ENCODE data around the gene TOR1AIP1. TPM values are rescaled to one million over a fixed set of nuclear protein-coding genes. Genes with fewer than 3 reads are reported as not detected.
"Not testable (repeated sequence)": the region's sequence is repeated elsewhere in the genome, so short reads cannot be mapped to it uniquely, and the experiment has no call there.

TOR1AIP1 gene
- total RNA-seq (2014; rRNA removed) (14.8 and 21.3 TPM in 2 replicates), Bru-seq, nascent RNA (percentile 69 among the genes with signal in this experiment), BruChase-seq, experiment 1, labeled RNA remaining after a 6-hour chase (percentile 81 among the genes with signal in this experiment), BruChase-seq, experiment 2, labeled RNA remaining after a 2-hour chase (percentile 70 among the genes with signal in this experiment)
- long read RNA-seq, full-length matches to known transcripts: 24 of 37 reads
- long read RNA-seq, partial matches to known transcripts: 9 of 37 reads
- long read RNA-seq, other reads (novel, unspliced or antisense): 4 of 37 reads

- TF ChIP-seq EZH2 (IDR thresholded peaks at IDR 0.05; ENCODE audit: low read length, unreplicated experiment) (no peak), EZH2phosphoT487 (IDR thresholded peaks at IDR 0.05; ENCODE audit: borderline replicate concordance, low read length) (no peak), CTCF (conservative IDR thresholded peaks at IDR 0.05; ENCODE audit: low read depth, low read length) (no peak)
- Histone ChIP-seq H3K9me3 (ENCODE audit: low read length) (no peaks in the 10 kb centered on the region), H3F3A (ENCODE audit: low read length, unreplicated experiment) (no peaks in the 10 kb centered on the region), H4K20me1 (ENCODE audit: low read length) (no peaks in the 10 kb centered on the region), H3K27ac (ENCODE audit: low read length) (peak within 1 kb of the TSS; percentile 96), H3K9me2 (replicated peaks; ENCODE audit: low read length) (no peaks in the 10 kb centered on the region), H3K27me3 (ENCODE audit: low read length) (no peaks in the 10 kb centered on the region), H2AFZ (ENCODE audit: low read length) (peak within 1 kb of the TSS; percentile 97), H3K4me1 (ENCODE audit: insufficient read depth, low read length) (peaks cover 11% of the 10 kb centered on the region; the same call in 1 of the 2 replicates), H3K36me3 (ENCODE audit: low read depth, low read length) (peaks cover 10% of the 10 kb centered on the region; the same call in 1 of the 2 replicates), H3K4me2 (ENCODE audit: low read length) (peak within 1 kb of the TSS; percentile 97), H3K9ac (ENCODE audit: low read length) (peak within 1 kb of the TSS; percentile 97), H3K4me3 (ENCODE audit: low read length) (peak within 1 kb of the TSS; percentile 99), H3K79me2 (ENCODE audit: low read length) (peaks cover 31% of the 10 kb centered on the region)
- CTCF ChIA-PET: interaction anchor here (0.6 to 0.7 kb wide), 2 partner anchors 30 to 237 kb away, joined by 3 to 4 read pairs; no protein-coding TSS in a partner anchor
- intact Hi-C loops (cut with micrococcal nuclease): loop anchor here (2.0 to 5.0 kb wide), 3 partner anchors 55 to 275 kb away; partner anchors contain the start of gene CEP350
- POLR2A ChIA-PET (ENCODE audit: unreplicated experiment): interaction anchor here (0.6 kb wide), 1 partner anchor 197 kb away, joined by 5 read pairs; no protein-coding TSS in a partner anchor
- TSS peak; percentile 47 for BruUV-seq (replicated peaks)
- peak; percentile 93 for DNase-seq
- peak; percentile 75 for ATAC-seq
Measured at GRCh38 chr1:179882253-179883039, at the start of gene TOR1AIP1. TOR1AIP1 (plus strand) TSS chr1:179882285; CDS start chr1:179882503, 218 bp downstream.

- intact Hi-C loops (cut with micrococcal nuclease); ATAC-seq; H3K9me3 ChIP-seq (ENCODE audit: low read length); H3K9me2 ChIP-seq (replicated peaks; ENCODE audit: low read length); BruUV-seq (replicated peaks); DNase-seq; H3K4me2 ChIP-seq (ENCODE audit: low read length); H3F3A ChIP-seq (ENCODE audit: low read length, unreplicated experiment); POLR2A ChIA-PET (ENCODE audit: unreplicated experiment); H3K4me3 ChIP-seq (ENCODE audit: low read length); H2AFZ ChIP-seq (ENCODE audit: low read length); H3K36me3 ChIP-seq (ENCODE audit: low read depth, low read length); H3K4me1 ChIP-seq (ENCODE audit: insufficient read depth, low read length); H3K27ac ChIP-seq (ENCODE audit: low read length); H4K20me1 ChIP-seq (ENCODE audit: low read length); H3K27me3 ChIP-seq (ENCODE audit: low read length); H3K9ac ChIP-seq (ENCODE audit: low read length); H3K79me2 ChIP-seq (ENCODE audit: low read length); CTCF ChIA-PET: not testable (repeated sequence)
Measured at GRCh38 chr1:179836686-179837445, 45.2 kb upstream of the TOR1AIP1 start.

GRCh38 chr1:179840107-179840506, 42.0 kb upstream of the TOR1AIP1 start:
- Histone ChIP-seq H3K4me1 (ENCODE audit: insufficient read depth, low read length) (no peaks in the 10 kb centered on the region), H2AFZ (ENCODE audit: low read length) (no peak overlapping the region), H3K9me3 (ENCODE audit: low read length) (no peaks in the 10 kb centered on the region), H4K20me1 (ENCODE audit: low read length) (no peaks in the 10 kb centered on the region), H3K9ac (ENCODE audit: low read length) (no peak overlapping the region), H3K79me2 (ENCODE audit: low read length) (no peaks in the 10 kb centered on the region), H3K4me2 (ENCODE audit: low read length) (no peak overlapping the region), H3K9me2 (replicated peaks; ENCODE audit: low read length) (no peaks in the 10 kb centered on the region), H3K27ac (ENCODE audit: low read length) (no peak overlapping the region), H3F3A (ENCODE audit: low read length, unreplicated experiment) (no peaks in the 10 kb centered on the region), H3K27me3 (ENCODE audit: low read length) (no peaks in the 10 kb centered on the region), H3K4me3 (ENCODE audit: low read length) (no peak overlapping the region), H3K36me3 (ENCODE audit: low read depth, low read length) (no peaks in the 10 kb centered on the region; the same call in 1 of the 2 replicates)
- DNase-seq: no peak
- ChIA-PET POLR2A (ENCODE audit: unreplicated experiment) (no interaction called here), CTCF (interaction anchor here (1.0 kb wide), 1 partner anchor 25 kb away, joined by 6 read pairs; no protein-coding TSS in a partner anchor)
- no TSS peak for BruUV-seq (replicated peaks)
- ATAC-seq: peak; percentile 97
- TF ChIP-seq EZH2 (IDR thresholded peaks at IDR 0.05; ENCODE audit: low read length, unreplicated experiment) (no peak), CTCF (conservative IDR thresholded peaks at IDR 0.05; ENCODE audit: low read depth, low read length) (no peak), EZH2phosphoT487 (IDR thresholded peaks at IDR 0.05; ENCODE audit: borderline replicate concordance, low read length) (no peak)
- intact Hi-C loops (cut with micrococcal nuclease): loop anchor here (1.0 kb wide), 1 partner anchor 24 kb away; no protein-coding TSS in a partner anchor
